NT2/D1 (cell line): ENCODE results near the gene EVI5L.

Source experiments
- SUZ12 ChIP-seq: IDR thresholded peaks from 2 replicates; pipeline ENCODE4 v1.6.1; 2011; ENCODE audit not compliant: insufficient read length, insufficient read depth; ENCODE audit errors: extremely low read depth
- ZNF274 ChIP-seq: IDR thresholded peaks from 2 replicates; pipeline ENCODE4 v1.6.1; 2011; ENCODE audit warnings: mild to moderate bottlenecking, low read depth, low read length

DNA sequence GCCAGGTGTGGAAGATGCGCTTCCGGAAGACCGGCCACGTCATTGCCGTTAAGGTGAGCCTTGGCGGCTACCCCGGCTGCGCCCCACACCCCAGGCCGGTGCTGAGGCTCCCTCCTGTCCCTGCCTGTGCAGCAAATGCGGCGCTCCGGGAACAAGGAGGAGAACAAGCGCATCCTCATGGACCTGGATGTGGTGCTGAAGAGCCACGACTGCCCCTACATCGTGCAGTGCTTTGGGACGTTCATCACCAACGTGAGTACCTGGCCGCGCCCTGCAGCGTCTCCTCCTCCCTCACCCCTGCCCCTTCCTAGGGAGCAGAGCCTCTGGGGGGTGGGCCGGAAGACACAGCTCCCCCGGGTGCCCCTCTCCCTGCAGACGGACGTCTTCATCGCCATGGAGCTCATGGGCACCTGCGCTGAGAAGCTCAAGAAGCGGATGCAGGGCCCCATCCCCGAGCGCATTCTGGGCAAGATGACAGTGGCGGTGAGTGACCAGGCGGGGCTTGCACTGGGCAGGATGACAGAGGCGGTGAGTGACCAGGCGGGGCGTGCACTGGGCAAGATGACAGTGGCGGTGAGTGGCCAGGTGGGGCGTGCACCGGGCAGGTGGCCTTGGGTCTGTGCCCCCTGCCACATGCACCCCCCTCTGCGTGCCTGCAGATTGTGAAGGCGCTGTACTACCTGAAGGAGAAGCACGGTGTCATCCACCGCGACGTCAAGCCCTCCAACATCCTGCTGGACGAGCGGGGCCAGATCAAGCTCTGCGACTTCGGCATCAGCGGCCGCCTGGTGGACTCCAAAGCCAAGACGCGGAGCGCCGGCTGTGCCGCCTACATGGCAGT is 80.5 kb downstream of the EVI5L start:
- TF ChIP-seq SUZ12 (no peak), ZNF274 (no peak)
